CD4-positive, alpha-beta T cell treated with Interleukin-15 for 1 hour (primary cell): ENCODE data around the gene UBE2O.

ENCODE experiments used
- DNase-seq: peaks from one replicate; pipeline ENCODE4 v3.0.0-alpha.2; 2020

The UBE2O gene

DNA sequence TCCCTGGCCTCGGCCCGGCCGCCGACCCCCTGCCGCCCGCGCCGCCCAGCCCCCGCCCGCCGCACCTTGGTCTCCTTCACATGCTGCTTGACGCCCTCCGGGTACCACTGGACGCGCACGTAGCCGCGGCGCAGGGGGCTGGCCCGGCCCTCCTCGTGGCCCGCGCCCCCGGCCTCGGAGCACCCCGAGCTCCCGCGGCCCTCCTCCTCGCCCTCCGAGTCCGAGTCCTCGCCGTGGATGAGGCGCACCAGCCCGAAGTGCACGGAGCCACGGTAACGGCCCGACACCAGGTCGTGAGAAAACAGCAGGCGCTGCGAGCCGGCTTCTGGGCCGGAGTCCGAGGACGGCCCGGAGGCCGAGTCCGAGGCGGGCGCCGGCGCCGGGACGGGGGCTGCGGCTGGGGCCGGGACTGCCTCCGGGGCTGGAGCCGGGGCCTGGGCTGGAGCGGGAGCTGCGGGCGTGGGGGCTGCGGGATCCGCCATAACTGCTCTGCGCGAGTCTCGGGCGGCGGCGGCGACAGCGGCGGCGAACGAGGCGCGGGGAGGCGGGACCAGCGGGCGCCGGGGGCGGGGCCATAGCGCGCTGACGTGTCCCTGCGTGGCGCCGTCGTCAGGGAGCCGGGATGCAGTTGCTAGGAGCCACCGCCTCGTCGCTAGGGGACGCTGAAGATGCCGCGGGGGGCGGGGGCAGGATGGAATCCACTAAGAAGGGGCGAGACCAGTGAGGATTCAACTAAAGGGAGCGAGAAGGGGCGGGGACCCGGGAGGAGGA, at the start of gene UBE2O:
Gene UBE2O, minus strand, starts transcription at position 493 of the 771 bp plus-strand sequence. Its CDS starts 11 bp downstream, at position 482.
- DNase-seq = peak; percentile 94

- DNase-seq = no peak
These were observed 48.9 kb upstream of the UBE2O start for GRCh38 chr17:76501827-76502307.

DNA sequence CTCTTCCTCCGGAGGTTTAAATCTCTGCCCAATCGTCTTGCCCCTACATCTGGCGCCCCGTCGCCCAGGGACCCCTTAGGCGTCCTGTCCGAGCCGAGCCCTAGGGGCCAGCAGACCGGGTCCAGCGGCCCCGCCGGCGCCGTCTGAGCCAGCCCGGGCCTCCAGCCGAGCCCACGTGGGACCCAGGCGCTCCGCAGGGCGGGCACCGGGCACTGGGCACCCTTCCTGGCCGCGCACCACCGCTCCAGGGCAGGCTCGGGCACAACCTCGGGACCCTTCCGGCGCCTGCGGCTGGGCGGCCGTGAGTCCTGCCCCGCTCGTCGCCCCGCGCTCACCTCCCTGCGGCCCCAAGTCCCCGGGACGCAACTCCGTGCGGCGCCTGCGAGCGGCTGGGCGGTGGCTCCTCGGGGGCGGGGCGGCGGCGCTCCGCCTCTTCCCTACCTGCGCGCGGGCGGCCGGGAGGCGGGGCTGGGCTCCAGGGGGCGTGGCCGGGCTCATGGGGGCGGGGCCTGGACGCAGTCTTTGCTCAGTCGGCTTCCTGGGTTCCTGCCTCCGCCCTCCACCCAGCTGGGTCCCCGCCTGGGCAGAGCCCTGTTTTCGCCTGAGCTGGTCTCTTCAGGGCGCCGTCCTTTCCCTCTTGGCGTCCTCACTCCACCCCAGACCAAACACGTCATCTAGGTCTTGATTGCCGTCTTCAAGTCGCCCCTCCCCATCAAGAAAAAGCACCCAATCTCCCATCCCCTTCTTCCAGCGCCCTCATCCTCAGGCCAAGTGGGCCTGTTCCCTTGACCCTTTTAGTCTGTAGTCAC, 48.3 kb upstream of the UBE2O start, which contains the start of gene RHBDF2:
Gene RHBDF2, minus strand, starts transcription at position 406 of the 809 bp plus-strand sequence. CDS start 19,899 bp downstream, outside the sequence.
- peak; percentile 95 for DNase-seq

- no peak for DNase-seq
These were observed 47.7 kb upstream of the UBE2O start for GRCh38 chr17:76500747-76501017.

DNA sequence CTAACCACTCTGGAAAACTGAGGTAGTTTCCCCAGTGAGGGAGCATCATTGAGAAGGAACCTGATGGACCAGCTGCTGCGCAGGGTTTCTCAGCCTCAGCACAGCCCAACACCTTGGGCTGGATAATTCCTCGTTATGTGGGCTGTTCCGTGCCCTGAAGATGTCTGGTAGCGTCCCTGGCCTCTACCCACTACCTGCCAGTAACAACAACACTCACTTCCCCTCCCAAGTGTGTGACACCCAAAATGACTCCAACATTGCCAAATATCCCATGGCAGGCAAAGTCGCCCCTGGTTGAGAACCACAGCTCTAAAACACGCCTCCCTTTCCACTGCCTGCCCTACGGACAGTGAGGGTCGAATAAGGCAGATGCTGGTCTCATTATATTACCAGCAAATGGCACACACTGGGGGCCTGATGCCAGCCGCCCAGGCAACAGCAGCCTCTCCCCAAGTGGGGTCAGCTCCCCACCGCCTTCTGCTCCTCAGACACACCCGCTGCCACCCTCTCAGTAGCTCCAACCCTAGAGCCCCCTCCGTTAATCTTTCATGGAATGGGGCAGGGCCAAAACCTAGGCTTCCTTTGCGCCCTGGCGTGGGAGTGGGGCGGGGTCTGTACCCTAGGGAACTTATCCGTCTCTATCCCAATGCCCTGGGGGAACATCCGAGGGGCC, 47.3 kb upstream of the UBE2O start:
- DNase-seq = peak; percentile 54

DNA sequence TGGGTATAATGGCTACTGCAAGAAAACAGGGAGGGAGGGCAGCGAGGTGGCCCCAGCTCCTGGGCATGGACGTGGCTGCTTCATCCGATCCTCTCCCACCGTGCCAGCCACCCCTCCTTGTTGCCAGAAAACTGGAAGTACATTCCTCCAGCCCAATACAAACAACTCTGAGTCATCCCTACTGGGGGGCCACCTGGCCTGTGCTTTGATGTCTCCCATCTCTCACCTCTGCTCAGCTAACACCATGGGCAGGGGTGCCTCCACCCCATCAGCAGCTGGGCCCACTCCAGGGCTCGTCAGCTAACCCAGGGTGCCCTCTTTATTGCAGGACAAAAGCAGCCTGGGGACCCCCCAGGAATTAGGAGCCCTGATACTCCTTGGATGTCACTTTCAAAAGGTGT, 46.3 kb upstream of the UBE2O start:
- DNase-seq = no peak

DNA sequence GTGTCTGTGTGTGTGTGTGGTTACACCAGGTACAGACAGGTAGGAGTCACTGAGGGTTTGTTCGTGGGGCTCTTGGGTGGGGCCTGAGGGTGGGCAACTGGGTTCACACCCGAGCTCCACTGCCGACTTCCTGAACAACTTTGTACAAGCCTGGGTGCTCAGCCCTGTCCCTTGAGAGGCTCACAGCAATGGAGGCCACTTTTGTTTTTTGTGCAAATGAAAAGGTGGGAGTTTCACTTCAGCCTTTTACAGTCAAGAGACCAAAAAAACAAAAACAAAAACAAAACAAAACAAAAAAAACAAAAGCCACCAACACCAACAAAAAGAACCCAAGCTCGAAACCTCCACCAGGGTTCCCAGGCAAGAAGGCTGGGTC, 45.9 kb upstream of the UBE2O start:
- DNase-seq = peak; percentile 51

DNA sequence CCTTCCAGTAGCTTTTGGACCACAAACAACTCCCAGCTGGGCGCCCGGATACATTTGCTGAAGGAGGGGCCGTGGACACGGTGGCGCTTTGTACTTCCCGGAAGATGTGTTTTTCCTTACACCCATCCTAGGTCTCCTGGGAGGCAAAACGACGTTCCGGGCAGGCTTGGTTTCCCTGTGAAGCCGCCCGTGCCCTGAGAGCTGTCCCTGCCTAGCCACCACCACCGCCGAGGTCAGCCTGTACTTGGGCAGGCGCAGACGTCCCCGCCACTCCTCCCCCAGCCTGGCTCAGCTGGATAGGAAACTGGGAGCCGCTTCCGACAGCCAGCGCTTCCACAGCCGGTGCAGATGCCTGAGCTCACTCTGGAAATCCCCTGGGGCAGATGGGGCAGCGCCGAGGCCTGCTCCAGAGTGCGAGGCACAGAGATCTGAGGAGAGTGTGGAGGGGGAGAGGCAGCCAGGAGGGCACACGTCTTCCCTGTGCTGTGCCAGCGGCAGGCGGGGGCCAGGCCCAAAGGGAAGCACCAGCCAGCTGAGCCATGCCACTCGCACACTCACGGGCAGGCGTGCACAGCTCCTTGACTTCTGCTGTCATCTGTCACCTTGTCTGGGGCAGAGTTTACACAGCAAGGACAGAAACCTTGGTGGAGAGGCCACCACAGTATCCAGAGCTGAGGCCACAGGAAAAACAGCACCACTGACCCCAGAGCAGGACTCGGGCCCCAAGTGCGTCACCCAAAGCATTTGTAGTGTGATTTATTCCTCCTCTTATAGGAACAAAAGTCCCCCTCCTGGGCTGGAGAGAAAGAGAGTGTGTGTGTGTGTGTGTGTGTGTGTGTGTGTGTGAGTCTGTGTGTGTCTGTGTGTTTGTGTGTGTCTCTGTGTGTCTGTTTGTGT, 45.3 kb upstream of the UBE2O start:
- no peak for DNase-seq

- DNase-seq = no peak
These were observed 44.7 kb upstream of the UBE2O start for GRCh38 chr17:76497699-76497978.

GRCh38 chr17:76496464-76496863, 43.5 kb upstream of the UBE2O start:
- no peak for DNase-seq

DNA sequence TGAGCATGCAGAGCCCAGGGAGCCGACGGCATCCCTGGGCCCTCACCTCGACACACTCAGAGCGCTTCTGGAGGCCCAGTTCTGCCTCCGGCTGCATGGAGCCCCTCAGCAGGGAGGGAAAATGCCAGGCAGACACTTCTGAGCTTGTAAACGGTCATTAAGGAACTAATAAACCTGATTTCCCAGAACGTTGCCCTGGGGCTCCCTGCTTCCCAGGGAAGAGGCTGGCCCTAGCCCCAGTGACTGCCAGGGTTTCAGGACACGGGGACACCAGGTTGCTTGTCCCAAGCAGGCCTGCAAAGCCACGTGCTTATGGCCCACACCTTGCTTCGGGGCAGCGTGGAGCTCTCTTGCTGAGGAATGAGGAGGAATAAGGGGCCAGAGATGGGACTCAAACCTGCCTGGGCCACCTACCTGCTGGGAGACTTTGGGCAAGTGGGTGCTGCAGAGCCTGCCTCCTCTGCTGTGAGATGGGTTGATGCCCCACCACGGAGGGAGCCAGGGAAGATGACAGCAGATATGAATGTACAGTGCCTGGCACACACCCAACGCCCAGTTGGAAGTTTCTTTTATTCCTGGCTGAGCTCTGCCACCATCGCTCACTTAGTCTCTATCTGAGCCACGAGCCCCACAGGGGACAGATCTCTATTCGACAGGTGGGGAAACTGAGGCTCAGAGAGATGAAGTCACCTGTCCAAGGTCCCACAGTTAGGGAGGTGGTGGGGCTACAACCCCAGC, 42.9 kb upstream of the UBE2O start:
- DNase-seq = no peak

DNA sequence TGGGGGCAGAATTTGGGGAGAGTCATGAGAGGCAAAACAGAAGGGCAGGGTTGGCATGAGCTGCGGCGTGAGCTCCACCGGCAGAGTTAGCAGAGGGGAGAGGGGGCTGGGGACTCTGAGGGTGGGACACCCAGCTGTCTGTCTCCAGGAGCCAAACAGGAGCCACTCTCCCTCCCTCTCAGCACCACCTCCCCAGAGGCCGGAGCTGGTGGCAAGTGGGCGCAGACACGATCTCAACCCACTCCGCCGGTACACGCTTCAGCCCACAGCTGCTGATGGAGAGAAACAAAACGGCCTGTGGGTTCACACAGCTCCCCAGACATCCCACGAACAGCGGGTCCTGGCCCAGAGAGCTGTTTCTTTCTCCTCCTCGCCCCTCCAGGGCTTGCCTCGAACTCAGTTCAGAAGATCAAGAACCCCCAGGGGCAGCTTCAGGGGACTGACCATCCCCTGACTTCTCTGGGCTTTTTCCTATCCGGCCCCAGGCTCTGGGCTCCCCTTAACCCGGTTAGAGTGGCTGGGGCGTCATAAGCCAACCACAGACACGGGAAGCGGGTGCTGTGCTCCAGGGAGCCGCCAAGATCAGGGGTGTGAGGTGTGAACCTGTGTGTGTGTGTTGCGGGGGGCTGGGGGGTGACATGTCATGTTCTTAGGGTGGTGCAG, 40.7 kb upstream of the UBE2O start:
- peak; percentile 45 for DNase-seq

- DNase-seq = peak; percentile 85
These were observed 40.1 kb upstream of the UBE2O start for GRCh38 chr17:76492989-76493501.

GRCh38 chr17:76492123-76492988, 39.4 kb upstream of the UBE2O start:
- DNase-seq = peak; percentile 63

DNA sequence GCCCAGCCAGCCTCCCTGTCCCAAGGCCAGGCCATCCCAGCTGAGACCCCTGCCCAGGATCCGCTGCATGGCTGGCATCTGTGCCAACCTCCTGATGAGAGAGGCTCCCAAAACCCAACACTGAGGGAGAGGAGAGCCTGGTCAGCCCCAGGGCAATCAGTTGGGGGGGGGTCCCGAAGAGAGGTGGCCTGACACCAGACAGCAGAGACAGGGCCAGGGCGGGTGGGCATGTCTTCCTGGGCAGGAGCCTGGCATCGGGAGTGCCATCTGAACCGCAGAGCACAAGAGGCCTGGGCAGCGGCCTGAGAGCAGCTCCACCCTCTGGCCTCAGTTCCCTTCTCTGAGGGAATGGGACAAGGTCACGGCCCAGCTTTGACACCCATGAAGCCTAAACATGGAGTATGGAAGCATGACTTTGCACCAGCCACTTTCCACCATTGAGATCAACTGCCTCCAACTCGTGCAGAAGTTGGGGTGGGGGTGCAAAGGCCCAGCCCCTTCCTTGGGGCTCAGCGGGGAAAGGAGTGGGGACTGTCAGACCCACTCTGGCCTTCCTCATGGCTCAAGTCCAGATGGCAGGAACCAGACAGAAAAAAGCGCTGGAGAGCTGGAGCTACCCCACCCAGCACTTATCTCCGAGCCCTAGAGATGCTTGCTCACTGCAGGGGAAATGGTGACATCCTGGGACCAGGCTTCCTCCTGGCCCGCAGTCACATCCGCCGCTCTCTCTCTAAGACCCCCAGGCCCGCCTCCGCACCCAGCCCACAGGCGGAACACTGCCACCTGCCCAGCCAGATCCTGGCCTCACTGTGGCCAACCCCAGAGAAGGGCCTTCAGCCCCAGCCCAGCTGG, 38.5 kb upstream of the UBE2O start:
- peak; percentile 50 for DNase-seq

- no peak for DNase-seq
These were observed 37.3 kb upstream of the UBE2O start for GRCh38 chr17:76490112-76490710.

DNA sequence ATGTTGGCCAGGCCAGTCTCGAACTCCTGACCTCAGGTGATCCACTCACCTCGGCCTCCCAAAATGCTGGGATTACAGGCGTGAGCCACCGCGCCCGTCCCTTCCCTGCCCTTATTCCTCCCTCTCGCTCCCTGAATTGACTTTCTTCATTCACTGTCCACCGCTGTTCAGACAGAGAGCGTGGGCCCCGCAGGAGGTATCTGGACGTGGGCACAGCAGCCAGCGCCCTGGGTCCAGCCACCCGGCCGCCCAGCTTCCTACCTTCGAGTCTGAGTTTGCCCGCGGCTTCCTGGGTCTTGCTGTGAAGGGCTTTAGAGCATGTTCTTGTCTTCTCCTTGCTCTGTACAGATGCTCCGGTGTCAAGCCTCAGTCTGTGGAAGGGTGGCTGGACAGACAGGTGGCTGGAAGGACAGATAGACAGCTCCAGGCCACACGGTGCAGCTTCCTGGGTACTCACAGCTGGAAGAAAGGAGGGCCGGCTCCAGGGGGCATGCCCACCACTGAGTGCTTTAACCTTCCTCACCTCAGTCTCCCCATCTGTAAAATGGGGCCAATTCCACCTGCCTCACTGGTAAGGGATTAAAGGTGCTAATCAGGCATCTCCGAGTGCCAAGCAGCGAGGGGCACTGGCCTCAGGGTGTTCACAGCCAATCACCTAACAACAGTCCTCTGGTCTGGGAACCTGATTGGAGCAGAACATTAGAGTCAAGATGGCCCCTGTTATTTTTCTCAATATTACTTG, 34.7 kb upstream of the UBE2O start:
- no peak for DNase-seq

- no peak for DNase-seq
These were observed 32.6 kb upstream of the UBE2O start for GRCh38 chr17:76485569-76485968.
